Measurements from ENCODE around the gene HOXC5.

DNA sequence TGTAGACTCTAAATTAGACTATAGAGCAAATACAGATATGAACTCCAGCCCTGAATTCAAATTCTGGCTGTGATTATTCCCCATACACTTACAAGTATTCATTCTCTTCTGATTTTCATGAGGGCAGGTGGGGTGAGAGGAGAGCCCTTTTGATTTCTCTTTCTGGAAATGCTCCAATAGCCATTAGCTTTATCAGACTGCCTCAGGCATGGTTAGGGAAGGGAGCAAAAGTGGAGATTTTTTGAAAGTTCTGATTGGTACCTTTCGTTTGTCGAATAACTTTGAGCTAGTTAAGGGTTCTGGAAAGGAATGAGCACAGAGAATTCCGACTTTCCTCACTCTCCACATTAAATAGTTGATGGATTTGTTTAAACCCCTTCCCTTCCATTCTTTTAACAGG is 7.8 kb downstream of the HOXC5 start:
- TF ChIP-seq, protein P1, sequence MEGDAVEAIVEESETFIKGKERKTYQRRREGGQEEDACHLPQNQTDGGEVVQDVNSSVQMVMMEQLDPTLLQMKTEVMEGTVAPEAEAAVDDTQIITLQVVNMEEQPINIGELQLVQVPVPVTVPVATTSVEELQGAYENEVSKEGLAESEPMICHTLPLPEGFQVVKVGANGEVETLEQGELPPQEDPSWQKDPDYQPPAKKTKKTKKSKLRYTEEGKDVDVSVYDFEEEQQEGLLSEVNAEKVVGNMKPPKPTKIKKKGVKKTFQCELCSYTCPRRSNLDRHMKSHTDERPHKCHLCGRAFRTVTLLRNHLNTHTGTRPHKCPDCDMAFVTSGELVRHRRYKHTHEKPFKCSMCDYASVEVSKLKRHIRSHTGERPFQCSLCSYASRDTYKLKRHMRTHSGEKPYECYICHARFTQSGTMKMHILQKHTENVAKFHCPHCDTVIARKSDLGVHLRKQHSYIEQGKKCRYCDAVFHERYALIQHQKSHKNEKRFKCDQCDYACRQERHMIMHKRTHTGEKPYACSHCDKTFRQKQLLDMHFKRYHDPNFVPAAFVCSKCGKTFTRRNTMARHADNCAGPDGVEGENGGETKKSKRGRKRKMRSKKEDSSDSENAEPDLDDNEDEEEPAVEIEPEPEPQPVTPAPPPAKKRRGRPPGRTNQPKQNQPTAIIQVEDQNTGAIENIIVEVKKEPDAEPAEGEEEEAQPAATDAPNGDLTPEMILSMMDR (conservative IDR thresholded peaks at IDR 0.05; ENCODE audit: low read length), result no peak
- TF ChIP-seq EZH2phosphoT487 (IDR thresholded peaks at IDR 0.05; ENCODE audit: borderline replicate concordance, low read depth, low read length), result no peak

All from OCI-LY7 (cell line).